ENCODE data around the gene NTMT1.

GRCh38 chr9:129647635-129648034, 21.7 kb downstream of the NTMT1 start:
- no peak for TF ChIP-seq POLR2A (IDR thresholded peaks at IDR 0.05; ENCODE audit: low read length)
- TF ChIP-seq GATA1 (IDR thresholded peaks at IDR 0.05; ENCODE audit: low read depth, low read length): no peak

Data from erythroblast (primary cell).